ENCODE measurements around the gene CFDP1. TPM values are rescaled to one million over a fixed set of nuclear protein-coding genes. Genes with fewer than 3 reads are reported as not detected.
A peak's percentile ranks its signal among the peaks of the same experiment; 100 is the strongest.

Gene CFDP1
- total RNA-seq, 1 donor from 2014 or later = 65.7 TPM

- peaks cover 4% of the 10 kb centered on the region for H3K27me3 Mint-ChIP-seq (ENCODE audit: unreplicated experiment)
- H3K4me1 Mint-ChIP-seq (ENCODE audit: unreplicated experiment) = peaks cover 20% of the 10 kb centered on the region
- H3K9me3 Mint-ChIP-seq (ENCODE audit: unreplicated experiment) = no peaks in the 10 kb centered on the region
- no peak overlapping the region for H3K27ac Mint-ChIP-seq (ENCODE audit: unreplicated experiment)
- no peak for DNase-seq (ENCODE audit: low spot score)
- TF ChIP-seq CTCF (IDR thresholded peaks at IDR 0.05; ENCODE audit: unreplicated experiment) = no peak
- H3K36me3 Mint-ChIP-seq (ENCODE audit: low read depth, unreplicated experiment) = peaks cover 3% of the 10 kb centered on the region
- peak overlapping the region; percentile 98 for H3K4me3 Mint-ChIP-seq (ENCODE audit: unreplicated experiment)
Observed at GRCh38 chr16:75462806-75463205, 29.5 kb upstream of the CFDP1 start.

GRCh38 chr16:75461575-75461974, 28.3 kb upstream of the CFDP1 start:
- H3K27me3 Mint-ChIP-seq (ENCODE audit: unreplicated experiment) = peaks cover 4% of the 10 kb centered on the region
- H3K4me3 Mint-ChIP-seq (ENCODE audit: unreplicated experiment) = no peak overlapping the region
- H3K9me3 Mint-ChIP-seq (ENCODE audit: unreplicated experiment) = no peaks in the 10 kb centered on the region
- peaks cover 3% of the 10 kb centered on the region for H3K36me3 Mint-ChIP-seq (ENCODE audit: low read depth, unreplicated experiment)
- H3K4me1 Mint-ChIP-seq (ENCODE audit: unreplicated experiment) = peaks cover 23% of the 10 kb centered on the region
- DNase-seq (ENCODE audit: low spot score) = no peak
- H3K27ac Mint-ChIP-seq (ENCODE audit: unreplicated experiment) = no peak overlapping the region
- TF ChIP-seq CTCF (IDR thresholded peaks at IDR 0.05; ENCODE audit: unreplicated experiment) = no peak

GRCh38 chr16:75460446-75460845, 27.1 kb upstream of the CFDP1 start:
- H3K36me3 Mint-ChIP-seq (ENCODE audit: low read depth, unreplicated experiment) = peaks cover 3% of the 10 kb centered on the region
- no peak for DNase-seq (ENCODE audit: low spot score)
- no peaks in the 10 kb centered on the region for H3K9me3 Mint-ChIP-seq (ENCODE audit: unreplicated experiment)
- no peak for TF ChIP-seq CTCF (IDR thresholded peaks at IDR 0.05; ENCODE audit: unreplicated experiment)
- H3K27me3 Mint-ChIP-seq (ENCODE audit: unreplicated experiment) = peaks cover 6% of the 10 kb centered on the region
- H3K4me1 Mint-ChIP-seq (ENCODE audit: unreplicated experiment) = peaks cover 31% of the 10 kb centered on the region
- peak overlapping the region; percentile 3 for H3K4me3 Mint-ChIP-seq (ENCODE audit: unreplicated experiment)
- H3K27ac Mint-ChIP-seq (ENCODE audit: unreplicated experiment) = peak overlapping the region; percentile 28

- Mint-ChIP-seq H3K27me3 (ENCODE audit: unreplicated experiment) (peaks cover 6% of the 10 kb centered on the region), H3K27ac (ENCODE audit: unreplicated experiment) (no peak overlapping the region), H3K36me3 (ENCODE audit: low read depth, unreplicated experiment) (peaks cover 3% of the 10 kb centered on the region), H3K9me3 (ENCODE audit: unreplicated experiment) (no peaks in the 10 kb centered on the region), H3K4me1 (ENCODE audit: unreplicated experiment) (peaks cover 31% of the 10 kb centered on the region), H3K4me3 (ENCODE audit: unreplicated experiment) (peak overlapping the region; percentile 53)
- DNase-seq (ENCODE audit: low spot score) = no peak
- no peak for TF ChIP-seq CTCF (IDR thresholded peaks at IDR 0.05; ENCODE audit: unreplicated experiment)
Observed at GRCh38 chr16:75459691-75460090, 26.4 kb upstream of the CFDP1 start.

- H3K4me1 Mint-ChIP-seq (ENCODE audit: unreplicated experiment) = peaks cover 28% of the 10 kb centered on the region
- no peak overlapping the region for H3K27ac Mint-ChIP-seq (ENCODE audit: unreplicated experiment)
- TF ChIP-seq CTCF (IDR thresholded peaks at IDR 0.05; ENCODE audit: unreplicated experiment) = no peak
- peaks cover 3% of the 10 kb centered on the region for H3K27me3 Mint-ChIP-seq (ENCODE audit: unreplicated experiment)
- H3K4me3 Mint-ChIP-seq (ENCODE audit: unreplicated experiment) = no peak overlapping the region
- peaks cover 3% of the 10 kb centered on the region for H3K36me3 Mint-ChIP-seq (ENCODE audit: low read depth, unreplicated experiment)
- H3K9me3 Mint-ChIP-seq (ENCODE audit: unreplicated experiment) = no peaks in the 10 kb centered on the region
- no peak for DNase-seq (ENCODE audit: low spot score)
Observed at GRCh38 chr16:75458439-75458838, 25.1 kb upstream of the CFDP1 start.
